K562 (cell line): Measurements from ENCODE around the gene TRIM27. TPM values are rescaled to one million over a fixed set of nuclear protein-coding genes. Genes with fewer than 3 reads are reported as not detected.

Experiments
- ATAC-seq: fragments of 200-7000 bp; cut with Tn5 transposase; 3 replicates; pipeline ENCODE4 v1.9.1; 2020; ENCODE audit warnings: moderate library complexity
- BruUV-seq: library from RNA; stranded (reverse); fragments of 400-500 nt; replicated peaks from 2 replicates; lab custom pipeline; 2021; lab: Mats Ljungman, UMichigan
- CTCF ChIA-PET: fragments of 300-600 bp; formaldehyde crosslinking; extraction: SDS; loops from one replicate; lab custom pipeline; 2021; ENCODE audit warnings: low intra/inter-chr PET ratio; lab: Yijun Ruan, JAX
- POLR2A ChIA-PET: fragments of 300-600, 350-650 bp; sonication (Branson Sonifier 250); formaldehyde crosslinking; extraction: SDS; loops from one replicate; lab custom pipeline; 2021; ENCODE audit warnings: antibody characterized with exemption, inconsistent platforms; lab: Yijun Ruan, JAX
- DNase-seq, 4 experiments: peaks; one replicate each; pipeline versions ENCODE4 v3.0.0 to v3.0.0-alpha.2; 2011 to 2018; ENCODE audit warnings: low spot score in 3 of 4, mixed read lengths in 3 of 4; ENCODE audit errors: extremely low read depth in 1 of 4
- FAIRE-seq: peaks from 2 replicates; lab custom pipeline; 2011; peaks lifted over from hg19 to GRCh38; lab: Jason Lieb, UNC
- H2AFZ ChIP-seq: 2 replicates; pipeline ENCODE4 v1.6.0; 2011; ENCODE audit warnings: low read depth, low read length, control low read depth, inconsistent platforms
- H3K27ac ChIP-seq: fragments of 200-600 bp; 3 replicates; pipeline ENCODE4 v1.8.0; 2011; ENCODE audit warnings: low read depth, mild to moderate bottlenecking, control low read depth, inconsistent platforms, low read length, moderate library complexity, mixed read lengths; ENCODE audit errors: extremely low read depth
- H3K27me3 ChIP-seq, 2 experiments: fragments of 300-600 bp in 1 of 2; 2 replicates in 1 of 2; 3 replicates in 1 of 2; pipeline versions ENCODE4 v1.6.0 to v1.8.0; 2011; ENCODE audit warnings: inconsistent platforms in 2 of 2, low read length in 2 of 2, mild to moderate bottlenecking in 1 of 2, mixed read lengths in 1 of 2, moderate library complexity in 1 of 2; ENCODE audit not compliant: control insufficient read depth in 2 of 2, insufficient read depth in 2 of 2
- H3K36me3 ChIP-seq: fragments of 300-600 bp; 3 replicates; pipeline ENCODE4 v1.8.0; 2011; ENCODE audit warnings: mild to moderate bottlenecking, low read length, inconsistent platforms; ENCODE audit not compliant: control insufficient read depth, insufficient read depth
- H3K4me1 ChIP-seq, 2 experiments: fragments of 200-600 bp in 1 of 2; replicated peaks in 1 of 2; 2 replicates in 1 of 2; 3 replicates in 1 of 2; pipeline versions ENCODE4 v1.5.1 to v1.8.0; 2011; ENCODE audit warnings: inconsistent platforms in 2 of 2, low read length in 2 of 2, mild to moderate bottlenecking in 1 of 2, mixed read lengths in 1 of 2, moderate library complexity in 1 of 2; ENCODE audit not compliant: control insufficient read depth in 2 of 2, insufficient read depth in 2 of 2
- H3K4me2 ChIP-seq: 2 replicates; pipeline ENCODE4 v1.6.1; 2011; ENCODE audit warnings: low read length, control low read depth, inconsistent platforms, mixed read lengths; ENCODE audit not compliant: insufficient read depth
- H3K4me3 ChIP-seq: fragments of 200-600 bp; sonication (generic), shearing (Covaris generic); 2 replicates; pipeline ENCODE4 v1.5.1; 2016; ENCODE audit warnings: control low read depth, inconsistent platforms
- H3K79me2 ChIP-seq: fragments of 200-600 bp; 3 replicates; pipeline ENCODE4 v1.8.0; 2011; ENCODE audit warnings: low read length, inconsistent platforms; ENCODE audit not compliant: control insufficient read depth, insufficient read depth
- H3K9ac ChIP-seq, 2 experiments: 2 replicates each; pipeline versions ENCODE4 v1.6.0 to v1.6.1; 2011; ENCODE audit warnings: low read depth in 2 of 2, low read length in 2 of 2, control low read depth in 1 of 2, inconsistent platforms in 1 of 2, mild to moderate bottlenecking in 1 of 2, mixed read lengths in 1 of 2; ENCODE audit not compliant: insufficient read depth in 1 of 2
- H3K9me1 ChIP-seq: one replicate; pipeline ENCODE4 v1.6.0; 2011; ENCODE audit warnings: inconsistent platforms, mild to moderate bottlenecking, low read length, moderate library complexity; ENCODE audit not compliant: control insufficient read depth, insufficient read depth
- H3K9me3 ChIP-seq: replicated peaks from 2 replicates; pipeline ENCODE4 v1.5.1; 2011; ENCODE audit warnings: low read depth, low read length, inconsistent platforms; ENCODE audit not compliant: control insufficient read depth, insufficient read depth
- H4K20me1 ChIP-seq: replicated peaks from 2 replicates; pipeline ENCODE4 v1.6.1; 2011; ENCODE audit warnings: low read length, inconsistent platforms, mixed read lengths; ENCODE audit not compliant: control insufficient read depth, insufficient read depth
- CBX3 ChIP-seq, 2 experiments: IDR thresholded peaks; 1 replicate in 1 of 2; 2 replicates in 1 of 2; pipeline ENCODE4 v1.6.1; 2012; ENCODE audit warnings: inconsistent platforms in 2 of 2, low read length in 2 of 2, borderline replicate concordance in 1 of 2, control low read depth in 1 of 2
- ESRRA ChIP-seq: fragments of 450-650 bp; IDR thresholded peaks from 2 replicates; pipeline ENCODE4 v1.6.1; 2014; ENCODE audit warnings: low read depth, mild to moderate bottlenecking, moderate library complexity, borderline replicate concordance
- FOXA3 ChIP-seq, 2 experiments: fragments of 450-650 bp in 1 of 2; sonication (generic) in 1 of 2; formaldehyde crosslinking; IDR thresholded peaks in 1 of 2; conservative IDR thresholded peaks in 1 of 2; 2 replicates each; pipeline versions ENCODE4 v1.4.0 to v1.8.0; 2020 to 2022; ENCODE audit warnings: mild to moderate bottlenecking in 2 of 2, missing genetic modification reagents in 1 of 2
- FOXJ2 ChIP-seq: fragments of 200-800 bp; sonication (Bioruptor generic); IDR thresholded peaks from 2 replicates; pipeline ENCODE4 v1.6.1; 2016; ENCODE audit warnings: missing genetic modification characterization, missing compliant biosample characterization
- FOXK1 ChIP-seq: sonication (generic); formaldehyde crosslinking; IDR thresholded peaks from 2 replicates; pipeline ENCODE4 v1.8.0; 2022; ENCODE audit warnings: missing genetic modification reagents, mild to moderate bottlenecking, borderline replicate concordance
- HNRNPLL ChIP-seq: fragments of 200-400 bp; formaldehyde crosslinking; IDR thresholded peaks from 2 replicates; pipeline ENCODE4 v1.6.1; 2017; ENCODE audit warnings: low read length, low read depth, mild to moderate bottlenecking; ENCODE audit not compliant: poor library complexity, severe bottlenecking
- MAFK ChIP-seq: IDR thresholded peaks from 2 replicates; pipeline ENCODE4 v1.6.1; 2011; ENCODE audit warnings: low read length, improper control_type of control experiment
- NFIC ChIP-seq: fragments of 450-650 bp; IDR thresholded peaks from 2 replicates; pipeline ENCODE4 v1.6.1; 2017; ENCODE audit warnings: mild to moderate bottlenecking, inconsistent platforms
- NR2C1 ChIP-seq, 2 experiments: fragments of 450-650 bp; IDR thresholded peaks; 2 replicates each; pipeline ENCODE4 v1.6.1; 2017; ENCODE audit warnings: mild to moderate bottlenecking in 2 of 2, antibody characterized with exemption in 1 of 2, inconsistent platforms in 1 of 2, missing compliant biosample characterization in 1 of 2, missing genetic modification characterization in 1 of 2
- PHF20 ChIP-seq: fragments of 450-650 bp; IDR thresholded peaks from 2 replicates; pipeline ENCODE4 v1.6.1; 2018; ENCODE audit not compliant: partially characterized antibody
- SMARCB1 ChIP-seq: IDR thresholded peaks from 2 replicates; pipeline ENCODE4 v1.6.1; 2011; ENCODE audit warnings: improper control_type of control experiment, low read depth; ENCODE audit not compliant: insufficient read length
- SRSF9 ChIP-seq: fragments of 200-400 bp; formaldehyde crosslinking; IDR thresholded peaks from 2 replicates; pipeline ENCODE4 v1.6.1; 2017; ENCODE audit warnings: low read depth, low read length, borderline replicate concordance
- TRIM24 ChIP-seq, 2 experiments: fragments of 450-650 bp; IDR thresholded peaks; 2 replicates each; pipeline ENCODE4 v1.6.1; 2016
- ZBTB7A ChIP-seq: IDR thresholded peaks from 2 replicates; pipeline ENCODE4 v1.6.1; 2011; ENCODE audit warnings: low read depth, mild to moderate bottlenecking, low read length, moderate library complexity, borderline replicate concordance; ENCODE audit not compliant: control insufficient read depth
- WGBS: fragments of 100-300 bp; shearing (Covaris generic); methylation state at CpG from one replicate; pipeline ENCODE4 v1.1.6; 2016; ENCODE audit warnings: low coverage, mixed read lengths; ENCODE audit not compliant: insufficient coverage; ENCODE audit errors: missing lambda C conversion rate; 5-methylcytosine and 5-hydroxymethylcytosine counted together
- in situ Hi-C: fragments of 300-500 bp; cut with MboI; formaldehyde crosslinking; loops from 4 replicates; pipeline ENCODE4 v1.15.0; 2018; ENCODE audit warnings: inconsistent platforms, mixed read lengths
- intact Hi-C: fragments of 100-400 bp; cut with micrococcal nuclease; formaldehyde crosslinking; loops from 2 replicates; pipeline ENCODE4 v1.14.2; 2022
- polyA plus RNA-seq, 8 experiments: library from polyadenylated mRNA; depleted of rRNA in 4 of 8; stranded (reverse) in 5 of 8; unstranded in 3 of 8; fragments of >200 nt; fragmentation: Nextera tagmentation in 2 of 8; fragmentation: Illumina TruSeq in 1 of 8; extraction: Ambion mirVana in 2 of 8; extraction: Trizol in 1 of 8; gene quantifications; 2 replicates each; pipeline versions ENCODE4 v1.2.1 to v1.2.3, GENCODE V29; 2011 to 2014; ENCODE audit warnings: inconsistent platforms in 1 of 8, missing spikeins in 1 of 8
- total RNA-seq, 7 experiments: library from RNA; depleted of rRNA in 6 of 7; stranded (reverse); fragments of >200 nt in 6 of 7; fragmentation: Illumina TruSeq in 2 of 7; extraction: Trizol in 2 of 7; gene quantifications; 2 replicates each; pipeline versions ENCODE4 v1.2.1 to v1.2.3, GENCODE V29; 2011 to 2021; ENCODE audit warnings: low replicate concordance in 1 of 7
- TF ChIP-seq, protein P1 (sequence below): sonication (generic); formaldehyde crosslinking; IDR thresholded peaks from 2 replicates; pipeline ENCODE4 v1.8.1; 2023; ENCODE audit warnings: mild to moderate bottlenecking, missing genetic modification reagents, moderate library complexity
- TF ChIP-seq, protein P2 (sequence below): fragments of 250-450 bp; sonication (Bioruptor Pico); IDR thresholded peaks from 2 replicates; pipeline ENCODE4 v1.8.0; 2022; ENCODE audit warnings: moderate library complexity, mild to moderate bottlenecking, inconsistent platforms
- TF ChIP-seq, protein P3 (sequence below): sonication (generic); formaldehyde crosslinking; IDR thresholded peaks from 2 replicates; pipeline ENCODE4 v1.9.0; 2022; ENCODE audit warnings: mild to moderate bottlenecking, missing genetic modification reagents
- TF ChIP-seq, protein P4 (sequence below): fragments of 450-650 bp; IDR thresholded peaks from 2 replicates; pipeline ENCODE4 v1.6.1; 2016; ENCODE audit warnings: borderline replicate concordance

Gene TRIM27
- total and polyA plus RNA-seq, 9 of the 15 experiments (the other 6 are each of a cell fraction or from before 2014, with no cell fraction given): 37.7 to 235 (median 122) TPM

DNA sequence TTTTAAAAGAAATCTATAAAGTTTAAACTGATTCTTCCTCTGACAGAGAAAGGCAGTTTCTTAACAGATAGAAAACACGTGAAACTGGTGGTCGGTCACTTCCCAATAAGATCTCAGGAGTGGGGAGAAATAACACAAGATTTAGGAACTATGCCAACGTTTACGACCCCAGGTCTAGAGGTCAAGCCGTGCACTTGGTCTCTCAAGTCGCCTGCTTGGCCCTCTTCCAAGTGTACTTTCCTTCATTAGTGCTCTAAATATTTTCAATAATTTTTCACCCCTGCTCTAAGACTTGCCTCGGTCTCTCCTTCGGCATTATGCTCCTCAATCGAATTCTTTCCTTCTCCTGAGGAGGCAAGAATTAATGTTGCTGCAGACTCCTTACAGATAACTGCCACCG lies 61.7 kb downstream of the TRIM27 start:
- Histone ChIP-seq H3K9ac (no peak overlapping the region), H3K4me3 (no peak overlapping the region), H2AFZ (peak overlapping the region; percentile 84; the same call in 1 of the 2 replicates), H3K4me2 (0 out of 2 replicates have a peak overlapping the region, but pooled peaks have one; percentile 94), H3K36me3 (no peaks in the 10 kb centered on the region), H3K27ac (no peak overlapping the region), H3K4me1 (peaks cover 8 to 22% of the 10 kb centered on the region in 2 experiments; a peak in 4 of 5 replicates), H3K9me3 (peaks cover 8% of the 10 kb centered on the region; the same call in 1 of the 2 replicates), H4K20me1 (no peaks in the 10 kb centered on the region), H3K27me3 (no peaks in the 10 kb centered on the region), H3K79me2 (no peaks in the 10 kb centered on the region), H3K9me1 (no peaks in the 10 kb centered on the region)
- DNase-seq: peak in 1 of 4 experiments; percentile 42
- BruUV-seq: no TSS peak
- WGBS: 55% methylated on average over 10 of the region's 10 CpGs
- no peak for ATAC-seq
- intact Hi-C loops: loop anchor here (5.0 kb wide), 2 partner anchors 80 to 120 kb away; no protein-coding TSS in a partner anchor
- in situ Hi-C loops: no loop called here
- no peak for FAIRE-seq
- POLR2A ChIA-PET: interaction anchor here (0.7 to 1.8 kb wide), 4 partner anchors 14 to 119 kb away, joined by 3 to 8 read pairs (median 6); no protein-coding TSS in a partner anchor
- CTCF ChIA-PET: interaction anchor here (0.6 kb wide), 1 partner anchor 43 kb away, joined by 3 read pairs; no protein-coding TSS in a partner anchor
- TF ChIP-seq ESRRA: 0 out of 2 replicates have a peak, but pooled peaks have one; percentile 15
- peak; percentile 62; the same call in 1 of the 2 replicates for TF ChIP-seq NR2C1 (IDR thresholded peaks at IDR 0.05)
- TF ChIP-seq NR2C1 (tag; IDR thresholded peaks at IDR 0.05): 0 out of 2 replicates have a peak, but pooled peaks have one; percentile 12
- peak in 1 of 2 experiments; percentile 67; a peak in 2 of 3 replicates for TF ChIP-seq CBX3 (IDR thresholded peaks at IDR 0.05; ENCODE audit: borderline replicate concordance in 1 of 2, low read length in 2 of 2)
- TF ChIP-seq ZBTB7A: 0 out of 2 replicates have a peak, but pooled peaks have one; percentile 36
- TF ChIP-seq, protein P1, sequence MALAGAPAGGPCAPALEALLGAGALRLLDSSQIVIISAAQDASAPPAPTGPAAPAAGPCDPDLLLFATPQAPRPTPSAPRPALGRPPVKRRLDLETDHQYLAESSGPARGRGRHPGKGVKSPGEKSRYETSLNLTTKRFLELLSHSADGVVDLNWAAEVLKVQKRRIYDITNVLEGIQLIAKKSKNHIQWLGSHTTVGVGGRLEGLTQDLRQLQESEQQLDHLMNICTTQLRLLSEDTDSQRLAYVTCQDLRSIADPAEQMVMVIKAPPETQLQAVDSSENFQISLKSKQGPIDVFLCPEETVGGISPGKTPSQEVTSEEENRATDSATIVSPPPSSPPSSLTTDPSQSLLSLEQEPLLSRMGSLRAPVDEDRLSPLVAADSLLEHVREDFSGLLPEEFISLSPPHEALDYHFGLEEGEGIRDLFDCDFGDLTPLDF (CRISPR knock-in tag): no peak
- TF ChIP-seq, protein P2, sequence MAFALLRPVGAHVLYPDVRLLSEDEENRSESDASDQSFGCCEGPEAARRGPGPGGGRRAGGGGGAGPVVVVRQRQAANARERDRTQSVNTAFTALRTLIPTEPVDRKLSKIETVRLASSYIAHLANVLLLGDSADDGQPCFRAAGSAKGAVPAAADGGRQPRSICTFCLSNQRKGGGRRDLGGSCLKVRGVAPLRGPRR (CRISPR knock-in tag): no peak
- TF ChIP-seq, protein P3, sequence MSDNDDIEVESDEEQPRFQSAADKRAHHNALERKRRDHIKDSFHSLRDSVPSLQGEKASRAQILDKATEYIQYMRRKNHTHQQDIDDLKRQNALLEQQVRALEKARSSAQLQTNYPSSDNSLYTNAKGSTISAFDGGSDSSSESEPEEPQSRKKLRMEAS (CRISPR knock-in tag): no peak
- TF ChIP-seq FOXK1: no peak
- peak; percentile 95 for TF ChIP-seq NFIC
- TF ChIP-seq, protein P4, sequence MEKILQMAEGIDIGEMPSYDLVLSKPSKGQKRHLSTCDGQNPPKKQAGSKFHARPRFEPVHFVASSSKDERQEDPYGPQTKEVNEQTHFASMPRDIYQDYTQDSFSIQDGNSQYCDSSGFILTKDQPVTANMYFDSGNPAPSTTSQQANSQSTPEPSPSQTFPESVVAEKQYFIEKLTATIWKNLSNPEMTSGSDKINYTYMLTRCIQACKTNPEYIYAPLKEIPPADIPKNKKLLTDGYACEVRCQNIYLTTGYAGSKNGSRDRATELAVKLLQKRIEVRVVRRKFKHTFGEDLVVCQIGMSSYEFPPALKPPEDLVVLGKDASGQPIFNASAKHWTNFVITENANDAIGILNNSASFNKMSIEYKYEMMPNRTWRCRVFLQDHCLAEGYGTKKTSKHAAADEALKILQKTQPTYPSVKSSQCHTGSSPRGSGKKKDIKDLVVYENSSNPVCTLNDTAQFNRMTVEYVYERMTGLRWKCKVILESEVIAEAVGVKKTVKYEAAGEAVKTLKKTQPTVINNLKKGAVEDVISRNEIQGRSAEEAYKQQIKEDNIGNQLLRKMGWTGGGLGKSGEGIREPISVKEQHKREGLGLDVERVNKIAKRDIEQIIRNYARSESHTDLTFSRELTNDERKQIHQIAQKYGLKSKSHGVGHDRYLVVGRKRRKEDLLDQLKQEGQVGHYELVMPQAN: no peak
- TF ChIP-seq HNRNPLL: no peak
- TF ChIP-seq SMARCB1: no peak
- TF ChIP-seq FOXA3 (CRISPR knock-in tag; conservative IDR thresholded peaks at IDR 0.05 in 1 of 2, IDR thresholded peaks at IDR 0.05 in 1 of 2): no peak
- no peak for TF ChIP-seq SRSF9
- peak; percentile 30 to 68; a peak in 1 of 4 replicates for TF ChIP-seq TRIM24 (IDR thresholded peaks at IDR 0.05)
- 0 out of 2 replicates have a peak, but pooled peaks have one; percentile 34 for TF ChIP-seq FOXJ2
- no peak for TF ChIP-seq PHF20
- TF ChIP-seq MAFK: no peak
